GM12878 (cell line): ENCODE data around the gene EEFSEC. TPM values are rescaled to one million over a fixed set of nuclear protein-coding genes. Genes with fewer than 3 reads are reported as not detected.

ENCODE experiments used
- ATAC-seq: fragments of 200-7000 bp; cut with Tn5 transposase; 3 replicates; pipeline ENCODE4 v1.9.1; 2020; ENCODE audit warnings: mild to moderate bottlenecking, moderate library complexity
- BruUV-seq: library from RNA; stranded (reverse); fragments of 400-500 nt; replicated peaks from 2 replicates; lab custom pipeline; 2021; lab: Mats Ljungman, UMichigan
- CTCF ChIA-PET: fragments of 300-600 bp; sonication (Branson Sonifier 250); formaldehyde crosslinking; extraction: SDS; loops from one replicate; lab custom pipeline; 2021; ENCODE audit warnings: inconsistent platforms; lab: Yijun Ruan, JAX
- POLR2A ChIA-PET: fragments of 350-600 bp; formaldehyde crosslinking; extraction: SDS; loops from one replicate; lab custom pipeline; 2021; ENCODE audit warnings: inconsistent platforms; lab: Charles Lee
- RAD21 ChIA-PET: fragments of 300-600 bp; sonication (Branson Sonifier 250); formaldehyde crosslinking; loops from one replicate; lab custom pipeline; 2023; ENCODE audit warnings: antibody characterized with exemption; ENCODE audit not compliant: unreplicated experiment; lab: Charles Lee
- SMC1A ChIA-PET: fragments of 300-600 bp; sonication (Branson Sonifier 250); formaldehyde crosslinking; loops from one replicate; lab custom pipeline; 2023; ENCODE audit not compliant: unreplicated experiment, uncharacterized antibody; lab: Charles Lee
- DNase-seq: peaks from one replicate; pipeline ENCODE4 v3.0.0-alpha.2; 2011; ENCODE audit warnings: low read depth, low spot score
- FAIRE-seq: peaks from 3 replicates; lab custom pipeline; 2011; peaks lifted over from hg19 to GRCh38; lab: Jason Lieb, UNC
- H2AFZ ChIP-seq: 2 replicates; pipeline ENCODE4 v1.6.0; 2011; ENCODE audit warnings: low read depth, low read length, control low read depth; ENCODE audit not compliant: control insufficient read depth
- H3K27ac ChIP-seq: 2 replicates; pipeline ENCODE4 v1.5.1; 2011; ENCODE audit warnings: control low read depth; ENCODE audit not compliant: control insufficient read depth, insufficient read depth
- H3K27me3 ChIP-seq, 2 experiments: replicated peaks in 1 of 2; 2 replicates each; pipeline versions ENCODE4 v1.6.0 to v1.6.1; 2011; ENCODE audit warnings: low read length in 1 of 2; ENCODE audit not compliant: control insufficient read depth in 2 of 2, insufficient read depth in 2 of 2
- H3K36me3 ChIP-seq, 2 experiments: 2 replicates each; pipeline ENCODE4 v1.5.1; 2011; ENCODE audit warnings: low read length in 1 of 2; ENCODE audit not compliant: control insufficient read depth in 2 of 2, insufficient read depth in 2 of 2
- H3K4me1 ChIP-seq: 2 replicates; pipeline ENCODE4 v1.6.1; 2011; ENCODE audit warnings: mild to moderate bottlenecking, low read length, moderate library complexity, mixed read lengths; ENCODE audit not compliant: control insufficient read depth, insufficient read depth
- H3K4me2 ChIP-seq: 2 replicates; pipeline ENCODE4 v1.6.0; 2011; ENCODE audit warnings: control low read depth; ENCODE audit not compliant: control insufficient read depth, insufficient read depth
- H3K4me3 ChIP-seq: fragments of 200-600 bp; sonication (generic); 2 replicates; pipeline ENCODE4 v1.5.1; 2016
- H3K79me2 ChIP-seq: 2 replicates; pipeline ENCODE4 v1.6.0; 2011; ENCODE audit warnings: low read length; ENCODE audit not compliant: control insufficient read depth, insufficient read depth
- H3K9ac ChIP-seq: 2 replicates; pipeline ENCODE4 v1.8.0; 2011; ENCODE audit warnings: low read length, control low read depth, mixed read lengths; ENCODE audit not compliant: control insufficient read depth, insufficient read depth
- H3K9me3 ChIP-seq: replicated peaks from 3 replicates; pipeline ENCODE4 v1.5.1; 2011; ENCODE audit warnings: mild to moderate bottlenecking, low read length; ENCODE audit not compliant: control insufficient read depth, insufficient read depth
- H4K20me1 ChIP-seq: 2 replicates; pipeline ENCODE4 v1.6.0; 2011; ENCODE audit not compliant: control insufficient read depth, insufficient read depth
- BHLHE40 ChIP-seq, 2 experiments: fragments of 450-650 bp in 1 of 2; IDR thresholded peaks; 2 replicates each; pipeline ENCODE4 v1.6.1; 2011 to 2017; ENCODE audit warnings: low read depth in 2 of 2, borderline replicate concordance in 1 of 2, improper control_type of control experiment in 1 of 2, low read length in 1 of 2, mild to moderate bottlenecking in 1 of 2
- DPF2 ChIP-seq: fragments of 450-650 bp; IDR thresholded peaks from 2 replicates; pipeline ENCODE4 v1.6.1; 2017; ENCODE audit warnings: mild to moderate bottlenecking
- FOXM1 ChIP-seq: IDR thresholded peaks from 2 replicates; pipeline ENCODE4 v1.6.1; 2012; ENCODE audit warnings: low read depth, mild to moderate bottlenecking, inconsistent platforms, low read length, moderate library complexity
- IRF4 ChIP-seq: IDR thresholded peaks from 2 replicates; pipeline ENCODE4 v1.6.1; 2011; ENCODE audit warnings: low read depth, low read length
- SPI1 ChIP-seq: IDR thresholded peaks from 2 replicates; pipeline ENCODE4 v1.6.1; 2011; ENCODE audit warnings: low read depth, mild to moderate bottlenecking, low read length, moderate library complexity, borderline replicate concordance; ENCODE audit not compliant: insufficient read depth
- STAT1 ChIP-seq: fragments of 450-650 bp; conservative IDR thresholded peaks from 2 replicates; pipeline ENCODE4 v1.6.1; 2014; ENCODE audit warnings: antibody characterized with exemption, mild to moderate bottlenecking
- ZBED1 ChIP-seq: IDR thresholded peaks from 2 replicates; pipeline ENCODE4 v1.6.1; 2016; ENCODE audit warnings: borderline replicate concordance
- WGBS: methylation state at CpG from one replicate; pipeline ENCODE4 v1.1.6; 2016; ENCODE audit warnings: low lambda C conversion rate; ENCODE audit not compliant: insufficient replicate concordance, insufficient coverage; ENCODE audit errors: missing lambda C conversion rate; 5-methylcytosine and 5-hydroxymethylcytosine counted together
- in situ Hi-C: fragments of 300-500 bp; cut with MboI; formaldehyde crosslinking; loops from 9 replicates; pipeline ENCODE4 v1.14.3; 2018; ENCODE audit warnings: mixed read lengths
- intact Hi-C: fragments of 100-400 bp; cut with micrococcal nuclease; formaldehyde crosslinking; loops from one replicate; pipeline ENCODE4 v1.14.2; 2022; ENCODE audit not compliant: unreplicated experiment
- polyA plus RNA-seq, 11 experiments: library from polyadenylated mRNA; depleted of rRNA in 4 of 11; unstranded in 6 of 11; stranded (reverse) in 5 of 11; fragments of >200 nt; fragmentation: Nextera tagmentation in 4 of 11; fragmentation: Illumina TruSeq in 1 of 11; extraction: Ambion mirVana in 4 of 11; extraction: Trizol in 1 of 11; gene quantifications; 1 replicate in 1 of 11; 2 replicates in 10 of 11; pipeline versions ENCODE4 v1.2.1 to v1.2.3, GENCODE V29; 2011 to 2016; ENCODE audit warnings: inconsistent platforms in 2 of 11, missing spikeins in 2 of 11, low read depth in 1 of 11
- total RNA-seq, 4 experiments: library from RNA; depleted of rRNA in 3 of 4; stranded (reverse); fragments of >200 nt in 3 of 4; fragmentation: Illumina TruSeq in 1 of 4; extraction: Trizol in 1 of 4; gene quantifications; 2 replicates each; pipeline versions ENCODE4 v1.2.1 to v1.2.3, GENCODE V29; 2013 to 2021
- TF ChIP-seq, protein P1 (sequence below): fragments of 450-650 bp; IDR thresholded peaks from 2 replicates; pipeline ENCODE4 v1.6.1; 2016; ENCODE audit warnings: mild to moderate bottlenecking
- TF ChIP-seq, protein P2 (sequence below): IDR thresholded peaks from 2 replicates; pipeline ENCODE4 v1.6.1; 2011; ENCODE audit warnings: low read depth, mild to moderate bottlenecking, low read length, moderate library complexity, borderline replicate concordance; ENCODE audit errors: extremely low read depth
- TF ChIP-seq, protein P3 (sequence below): fragments of 450-650 bp; IDR thresholded peaks from 2 replicates; pipeline ENCODE4 v1.6.1; 2017; ENCODE audit warnings: borderline replicate concordance
- TF ChIP-seq, protein P4 (sequence below): fragments of 450-650 bp; IDR thresholded peaks from 2 replicates; pipeline ENCODE4 v1.6.1; 2018; ENCODE audit warnings: borderline replicate concordance, mild to moderate bottlenecking; ENCODE audit not compliant: partially characterized antibody

EEFSEC gene
- total and polyA plus RNA-seq, 10 of the 15 experiments (the other 5 are each of a cell fraction or from before 2014, with no cell fraction given): 0.29 to 29.1 (median 16.1) TPM

DNA sequence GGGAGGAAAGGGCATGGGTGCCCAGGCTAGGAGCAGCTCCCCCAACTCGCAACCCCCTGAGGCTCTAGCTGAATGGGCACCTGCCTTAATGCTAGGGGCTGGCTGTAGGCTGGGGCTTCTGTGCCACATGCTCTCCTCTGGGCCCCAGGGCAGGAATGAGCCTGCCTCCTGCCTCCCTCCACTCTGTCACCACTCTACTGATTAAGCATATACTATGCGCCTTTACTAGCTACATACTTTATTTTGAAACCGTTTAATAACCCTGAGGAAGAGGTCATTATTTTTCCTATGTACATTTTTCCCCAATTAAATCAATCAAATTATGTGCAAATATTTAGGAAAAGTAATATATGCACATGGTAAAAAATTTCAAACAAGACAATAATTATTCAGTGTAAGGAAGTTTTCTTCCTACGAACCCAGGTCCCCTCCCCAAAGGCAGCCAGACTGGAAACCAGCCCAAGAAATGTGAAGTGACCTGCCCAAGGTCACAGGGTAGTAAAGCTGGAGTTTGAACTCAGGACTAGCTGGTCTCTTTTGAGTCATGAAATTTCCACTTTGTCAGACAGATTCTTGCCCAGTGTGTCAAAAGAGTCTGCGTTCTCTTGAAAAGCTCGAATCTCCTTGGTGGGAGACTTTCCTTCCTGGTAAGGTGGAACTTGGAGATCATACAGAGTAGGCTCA, 190.9 kb downstream of the EEFSEC start:
- no peak overlapping the region for H2AFZ ChIP-seq
- intact Hi-C loops (no loop called here), in situ Hi-C loops (no loop called here)
- POLR2A ChIA-PET: no interaction called here
- no peaks in the 10 kb centered on the region for H3K9me3 ChIP-seq
- H3K79me2 ChIP-seq: no peaks in the 10 kb centered on the region
- no peak for ATAC-seq
- no peak for TF ChIP-seq FOXM1
- no peak for TF ChIP-seq DPF2
- DNase-seq: no peak
- H3K4me3 ChIP-seq: no peak overlapping the region
- H3K4me1 ChIP-seq: peaks cover 8% of the 10 kb centered on the region
- no peaks in the 10 kb centered on the region for H4K20me1 ChIP-seq
- WGBS: 97% methylated on average over 6 of the region's 6 CpGs
- no peaks in the 10 kb centered on the region for H3K27me3 ChIP-seq
- BruUV-seq: no TSS peak
- H3K27ac ChIP-seq: no peak overlapping the region
- RAD21 ChIA-PET: no interaction called here
- SMC1A ChIA-PET: no interaction called here
- peaks cover 4% of the 10 kb centered on the region in 2 experiments; a peak in 2 of 4 replicates for H3K36me3 ChIP-seq
- no peak overlapping the region for H3K4me2 ChIP-seq
- H3K9ac ChIP-seq: no peak overlapping the region
- no peak for FAIRE-seq
- CTCF ChIA-PET: no interaction called here

DNA sequence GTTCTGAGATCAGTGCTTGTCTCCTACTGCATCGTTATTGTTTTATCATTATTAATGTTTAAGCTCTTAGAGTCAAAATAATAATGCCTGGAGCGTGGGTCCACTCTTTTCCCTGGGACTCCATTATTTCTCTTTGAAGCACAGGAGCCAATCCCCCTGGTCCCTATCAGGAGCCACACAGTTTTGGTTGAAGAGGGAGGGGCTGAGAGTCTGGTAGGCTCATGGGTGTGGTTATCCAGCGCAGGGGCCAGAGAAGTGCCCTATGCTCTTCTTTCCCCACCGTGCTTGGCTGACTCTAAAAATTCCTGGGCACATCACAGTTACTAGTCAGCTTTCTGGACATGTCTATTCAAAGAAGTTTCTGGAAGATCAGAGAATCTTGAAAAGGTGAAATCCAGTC, 191.9 kb downstream of the EEFSEC start:
- ChIA-PET CTCF (no interaction called here), POLR2A (no interaction called here), SMC1A (no interaction called here), RAD21 (no interaction called here)
- no peak overlapping the region for H2AFZ ChIP-seq
- H3K27ac ChIP-seq: no peak overlapping the region
- H3K4me2 ChIP-seq: no peak overlapping the region
- H3K4me3 ChIP-seq: no peak overlapping the region
- in situ Hi-C loops: no loop called here
- no TSS peak for BruUV-seq
- H3K9ac ChIP-seq: no peak overlapping the region
- no peaks in the 10 kb centered on the region for H4K20me1 ChIP-seq
- intact Hi-C loops: no loop called here
- H3K27me3 ChIP-seq: no peaks in the 10 kb centered on the region
- no peak for ATAC-seq
- H3K9me3 ChIP-seq: no peaks in the 10 kb centered on the region
- WGBS: 100% methylated on average over 4 of the region's 4 CpGs
- no peak for DNase-seq
- FAIRE-seq: no peak
- H3K4me1 ChIP-seq: peaks cover 10% of the 10 kb centered on the region
- H3K36me3 ChIP-seq: peaks cover 4% of the 10 kb centered on the region in 2 experiments; a peak in 2 of 4 replicates
- H3K79me2 ChIP-seq: no peaks in the 10 kb centered on the region
- no peak for TF ChIP-seq STAT1
- TF ChIP-seq, protein P1, sequence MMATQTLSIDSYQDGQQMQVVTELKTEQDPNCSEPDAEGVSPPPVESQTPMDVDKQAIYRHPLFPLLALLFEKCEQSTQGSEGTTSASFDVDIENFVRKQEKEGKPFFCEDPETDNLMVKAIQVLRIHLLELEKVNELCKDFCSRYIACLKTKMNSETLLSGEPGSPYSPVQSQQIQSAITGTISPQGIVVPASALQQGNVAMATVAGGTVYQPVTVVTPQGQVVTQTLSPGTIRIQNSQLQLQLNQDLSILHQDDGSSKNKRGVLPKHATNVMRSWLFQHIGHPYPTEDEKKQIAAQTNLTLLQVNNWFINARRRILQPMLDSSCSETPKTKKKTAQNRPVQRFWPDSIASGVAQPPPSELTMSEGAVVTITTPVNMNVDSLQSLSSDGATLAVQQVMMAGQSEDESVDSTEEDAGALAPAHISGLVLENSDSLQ: no peak
- TF ChIP-seq, protein P2, sequence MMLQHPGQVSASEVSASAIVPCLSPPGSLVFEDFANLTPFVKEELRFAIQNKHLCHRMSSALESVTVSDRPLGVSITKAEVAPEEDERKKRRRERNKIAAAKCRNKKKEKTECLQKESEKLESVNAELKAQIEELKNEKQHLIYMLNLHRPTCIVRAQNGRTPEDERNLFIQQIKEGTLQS: no peak
- TF ChIP-seq SPI1: no peak
- TF ChIP-seq, protein P3, sequence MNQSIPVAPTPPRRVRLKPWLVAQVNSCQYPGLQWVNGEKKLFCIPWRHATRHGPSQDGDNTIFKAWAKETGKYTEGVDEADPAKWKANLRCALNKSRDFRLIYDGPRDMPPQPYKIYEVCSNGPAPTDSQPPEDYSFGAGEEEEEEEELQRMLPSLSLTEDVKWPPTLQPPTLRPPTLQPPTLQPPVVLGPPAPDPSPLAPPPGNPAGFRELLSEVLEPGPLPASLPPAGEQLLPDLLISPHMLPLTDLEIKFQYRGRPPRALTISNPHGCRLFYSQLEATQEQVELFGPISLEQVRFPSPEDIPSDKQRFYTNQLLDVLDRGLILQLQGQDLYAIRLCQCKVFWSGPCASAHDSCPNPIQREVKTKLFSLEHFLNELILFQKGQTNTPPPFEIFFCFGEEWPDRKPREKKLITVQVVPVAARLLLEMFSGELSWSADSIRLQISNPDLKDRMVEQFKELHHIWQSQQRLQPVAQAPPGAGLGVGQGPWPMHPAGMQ: no peak
- no peak for TF ChIP-seq FOXM1
- TF ChIP-seq ZBED1: no peak
- no peak for TF ChIP-seq BHLHE40 (IDR thresholded peaks at IDR 0.05; ENCODE audit: borderline replicate concordance in 1 of 2, low read depth in 2 of 2, low read length in 1 of 2)
- TF ChIP-seq, protein P4, sequence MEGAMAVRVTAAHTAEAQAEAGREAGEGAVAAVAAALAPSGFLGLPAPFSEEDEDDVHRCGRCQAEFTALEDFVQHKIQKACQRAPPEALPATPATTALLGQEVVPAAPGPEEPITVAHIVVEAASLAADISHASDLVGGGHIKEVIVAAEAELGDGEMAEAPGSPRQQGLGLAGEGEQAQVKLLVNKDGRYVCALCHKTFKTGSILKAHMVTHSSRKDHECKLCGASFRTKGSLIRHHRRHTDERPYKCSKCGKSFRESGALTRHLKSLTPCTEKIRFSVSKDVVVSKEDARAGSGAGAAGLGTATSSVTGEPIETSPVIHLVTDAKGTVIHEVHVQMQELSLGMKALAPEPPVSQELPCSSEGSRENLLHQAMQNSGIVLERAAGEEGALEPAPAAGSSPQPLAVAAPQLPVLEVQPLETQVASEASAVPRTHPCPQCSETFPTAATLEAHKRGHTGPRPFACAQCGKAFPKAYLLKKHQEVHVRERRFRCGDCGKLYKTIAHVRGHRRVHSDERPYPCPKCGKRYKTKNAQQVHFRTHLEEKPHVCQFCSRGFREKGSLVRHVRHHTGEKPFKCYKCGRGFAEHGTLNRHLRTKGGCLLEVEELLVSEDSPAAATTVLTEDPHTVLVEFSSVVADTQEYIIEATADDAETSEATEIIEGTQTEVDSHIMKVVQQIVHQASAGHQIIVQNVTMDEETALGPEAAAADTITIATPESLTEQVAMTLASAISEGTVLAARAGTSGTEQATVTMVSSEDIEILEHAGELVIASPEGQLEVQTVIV: no peak
- TF ChIP-seq IRF4: no peak
